Measurements from ENCODE around the gene ZNF394. TPM values are rescaled to one million over a fixed set of nuclear protein-coding genes. Genes with fewer than 3 reads are reported as not detected.

Gene ZNF394
- 24.3 and 25.0 TPM in 2 replicates for total RNA-seq

GRCh38 chr7:99499721-99500636 is at the start of gene ZNF394:
Gene ZNF394 (minus strand): TSS chr7:99500281. CDS start chr7:99500093, 188 bp downstream.

GRCh38 chr7:99504603-99505323 is 4.7 kb upstream of the ZNF394 start, which contains the start of gene ZKSCAN5:
Gene ZKSCAN5 (plus strand): TSS chr7:99504662. CDS start chr7:99506045, 1,383 bp downstream.

GRCh38 chr7:99472561-99473314 is 27.3 kb downstream of the ZNF394 start, which contains the start of gene ZNF789:
Gene ZNF789 (plus strand): TSS chr7:99472890. CDS start chr7:99476457, 3,567 bp downstream.

Other genes with a start within 250 kb of the ZNF394 start
- 0.13 and 0.16 TPM in 2 replicates for gene MYH16, start 227.4 kb downstream of the ZNF394 start, total RNA-seq
- gene ARPC1A, start 174.4 kb downstream of the ZNF394 start, total RNA-seq, result 154 and 191 TPM in 2 replicates
- gene ARPC1B, start 125.6 kb downstream of the ZNF394 start, total RNA-seq, result 488 and 710 TPM in 2 replicates
- gene PDAP1, start 91.7 kb downstream of the ZNF394 start, total RNA-seq, result 23.6 and 39.7 TPM in 2 replicates
- gene BUD31, start 91.3 kb downstream of the ZNF394 start, total RNA-seq, result 76.2 and 103 TPM in 2 replicates
- 3.6 and 5.8 TPM in 2 replicates for gene PTCD1, start 61.5 kb downstream of the ZNF394 start, total RNA-seq
- gene CPSF4, start 61.3 kb downstream of the ZNF394 start, total RNA-seq, result 21.9 and 24.7 TPM in 2 replicates
- 186 and 383 TPM in 2 replicates for gene ATP5MF, start 34.1 kb downstream of the ZNF394 start, total RNA-seq
- 4.2 and 6.9 TPM in 2 replicates for gene ZNF789, start 27.4 kb downstream of the ZNF394 start, total RNA-seq
- 8.1 and 12.1 TPM in 2 replicates for gene ZKSCAN5, start 4.4 kb upstream of the ZNF394 start, total RNA-seq
- gene FAM200A, start 51.8 kb upstream of the ZNF394 start, total RNA-seq, result 2.9 and 4.8 TPM in 2 replicates
- gene ZNF655, start 58.4 kb upstream of the ZNF394 start, total RNA-seq, result 8.9 and 9.5 TPM in 2 replicates
- gene TMEM225B, start 98.0 kb upstream of the ZNF394 start, total RNA-seq, result not detected in 2 replicates
- 9.6 and 20.0 TPM in 2 replicates for gene ZSCAN25, start 116.7 kb upstream of the ZNF394 start, total RNA-seq
- gene CYP3A5, start 179.7 kb upstream of the ZNF394 start, total RNA-seq, result not detected in 2 replicates
- gene CYP3A7, start 234.9 kb upstream of the ZNF394 start, total RNA-seq, result not detected in 2 replicates

All from bladder microvascular endothelial cell (primary cell).